Measurements from ENCODE around the gene CNIH3. TPM values are rescaled to one million over a fixed set of nuclear protein-coding genes. Genes with fewer than 3 reads are reported as not detected.

CNIH3 gene
- total RNA-seq, 2 donors from 2014 or later, result 0.36 to 7.2 TPM

DNA sequence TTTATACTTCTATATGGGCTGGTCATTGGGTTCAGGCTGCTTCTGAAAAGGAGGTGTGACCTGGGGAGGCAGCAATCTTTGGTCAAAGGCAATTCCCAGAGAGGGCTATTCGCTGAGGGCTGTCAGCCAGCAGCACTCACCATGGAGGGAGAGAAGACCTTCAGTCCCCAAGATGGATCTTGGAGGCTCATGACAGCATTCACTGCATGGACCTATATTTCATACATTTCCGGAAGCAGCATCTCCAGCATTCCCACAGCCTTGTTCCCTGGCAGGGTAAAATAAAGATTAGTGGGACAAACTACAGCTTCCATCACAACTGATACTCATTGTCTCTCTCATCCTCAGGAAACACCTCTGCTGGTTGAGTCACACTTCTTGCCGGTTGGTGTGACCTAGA is 146.6 kb downstream of the CNIH3 start:
- H3K36me3 ChIP-seq, result no peaks in the 10 kb centered on the region
- H3K4me3 ChIP-seq, result no peak overlapping the region
- no peaks in the 10 kb centered on the region for H3K27me3 ChIP-seq (replicated peaks; ENCODE audit: insufficient read depth)
- no peaks in the 10 kb centered on the region for H3K9me3 ChIP-seq
- H3K4me1 ChIP-seq (replicated peaks), result no peaks in the 10 kb centered on the region
- DNase-seq (ENCODE audit: low spot score), result no peak
- intact Hi-C loops (cut with DNase I), result no loop called here
- no peak overlapping the region for H3K27ac ChIP-seq
- TF ChIP-seq POLR2AphosphoS5 (IDR thresholded peaks at IDR 0.05) (no peak), POLR2A (IDR thresholded peaks at IDR 0.05) (no peak)
- TF ChIP-seq, protein P1, sequence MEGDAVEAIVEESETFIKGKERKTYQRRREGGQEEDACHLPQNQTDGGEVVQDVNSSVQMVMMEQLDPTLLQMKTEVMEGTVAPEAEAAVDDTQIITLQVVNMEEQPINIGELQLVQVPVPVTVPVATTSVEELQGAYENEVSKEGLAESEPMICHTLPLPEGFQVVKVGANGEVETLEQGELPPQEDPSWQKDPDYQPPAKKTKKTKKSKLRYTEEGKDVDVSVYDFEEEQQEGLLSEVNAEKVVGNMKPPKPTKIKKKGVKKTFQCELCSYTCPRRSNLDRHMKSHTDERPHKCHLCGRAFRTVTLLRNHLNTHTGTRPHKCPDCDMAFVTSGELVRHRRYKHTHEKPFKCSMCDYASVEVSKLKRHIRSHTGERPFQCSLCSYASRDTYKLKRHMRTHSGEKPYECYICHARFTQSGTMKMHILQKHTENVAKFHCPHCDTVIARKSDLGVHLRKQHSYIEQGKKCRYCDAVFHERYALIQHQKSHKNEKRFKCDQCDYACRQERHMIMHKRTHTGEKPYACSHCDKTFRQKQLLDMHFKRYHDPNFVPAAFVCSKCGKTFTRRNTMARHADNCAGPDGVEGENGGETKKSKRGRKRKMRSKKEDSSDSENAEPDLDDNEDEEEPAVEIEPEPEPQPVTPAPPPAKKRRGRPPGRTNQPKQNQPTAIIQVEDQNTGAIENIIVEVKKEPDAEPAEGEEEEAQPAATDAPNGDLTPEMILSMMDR (IDR thresholded peaks at IDR 0.05), result no peak
- WGBS, result 92% methylated on average over 3 of the region's 3 CpGs

DNA sequence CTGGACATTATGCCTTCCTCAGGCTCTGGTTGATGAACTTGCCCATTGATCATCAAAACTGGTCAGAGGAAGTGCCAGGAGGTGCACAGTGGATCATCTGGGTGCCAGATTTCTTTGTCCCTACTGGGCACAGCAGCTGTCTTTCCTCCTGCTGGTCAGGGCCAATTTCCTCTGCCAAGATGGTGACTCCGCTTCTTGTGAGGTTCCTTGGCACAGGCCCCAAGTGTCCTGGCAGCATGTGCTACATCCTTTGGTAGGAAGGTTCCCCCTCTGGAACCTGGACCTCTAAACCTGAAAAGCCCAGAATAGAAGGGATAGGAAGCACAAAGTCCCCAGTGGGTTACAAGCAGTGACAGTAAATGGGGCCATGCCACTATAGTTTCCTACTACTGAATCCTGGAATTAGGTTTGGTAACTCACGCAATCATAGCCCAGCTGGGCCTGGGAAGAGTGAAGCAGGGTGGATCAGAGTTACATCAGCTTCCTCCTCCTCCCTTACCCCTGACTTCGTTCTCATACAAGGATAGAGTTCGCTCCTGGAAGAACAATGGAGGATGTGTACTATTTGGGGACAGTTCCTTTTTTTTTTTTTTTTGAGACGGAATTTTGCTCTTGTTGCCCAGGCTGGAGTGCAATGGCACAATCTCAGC is 147.1 kb downstream of the CNIH3 start:
- intact Hi-C loops (cut with DNase I), result no loop called here
- 86% methylated on average over 5 of the region's 5 CpGs for whole genome bisulfite sequencing
- H3K27me3 ChIP-seq (replicated peaks; ENCODE audit: insufficient read depth), result no peaks in the 10 kb centered on the region
- H3K36me3 ChIP-seq, result no peaks in the 10 kb centered on the region
- no peaks in the 10 kb centered on the region for H3K4me1 ChIP-seq (replicated peaks)
- H3K27ac ChIP-seq, result no peak overlapping the region
- no peak for DNase-seq (ENCODE audit: low spot score)
- H3K9me3 ChIP-seq, result no peaks in the 10 kb centered on the region
- H3K4me3 ChIP-seq, result no peak overlapping the region
- TF ChIP-seq, protein P1 (IDR thresholded peaks at IDR 0.05), result no peak

DNA sequence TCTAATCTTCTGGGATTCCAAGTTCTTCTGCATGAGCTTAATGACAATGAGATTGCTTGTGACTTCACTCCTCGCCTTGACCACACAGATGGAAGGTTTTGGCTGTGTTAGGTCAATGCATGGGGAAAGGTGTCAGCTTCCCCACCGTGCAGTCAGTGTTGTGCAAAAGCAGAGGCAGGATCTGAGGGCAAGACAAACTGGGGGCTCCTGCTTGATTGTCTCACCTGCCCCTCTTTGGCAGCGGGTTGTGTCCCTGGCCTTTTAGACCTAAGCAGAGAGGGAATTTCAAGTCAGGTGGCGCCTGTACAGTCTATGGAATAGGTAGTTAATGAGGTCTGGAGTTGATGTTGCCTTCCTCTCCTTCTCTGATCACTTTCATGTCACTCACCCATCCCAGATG is 150.1 kb downstream of the CNIH3 start:
- Histone ChIP-seq H3K4me3 (no peak overlapping the region), H3K9me3 (no peaks in the 10 kb centered on the region), H3K27ac (no peak overlapping the region), H3K27me3 (replicated peaks; ENCODE audit: insufficient read depth) (no peaks in the 10 kb centered on the region), H3K4me1 (replicated peaks) (no peaks in the 10 kb centered on the region), H3K36me3 (no peaks in the 10 kb centered on the region)
- 76% methylated on average over 4 of the region's 4 CpGs for WGBS
- TF ChIP-seq, protein P1 (IDR thresholded peaks at IDR 0.05), result no peak
- DNase-seq (ENCODE audit: low spot score), result no peak
- intact Hi-C loops (cut with DNase I), result no loop called here

DNA sequence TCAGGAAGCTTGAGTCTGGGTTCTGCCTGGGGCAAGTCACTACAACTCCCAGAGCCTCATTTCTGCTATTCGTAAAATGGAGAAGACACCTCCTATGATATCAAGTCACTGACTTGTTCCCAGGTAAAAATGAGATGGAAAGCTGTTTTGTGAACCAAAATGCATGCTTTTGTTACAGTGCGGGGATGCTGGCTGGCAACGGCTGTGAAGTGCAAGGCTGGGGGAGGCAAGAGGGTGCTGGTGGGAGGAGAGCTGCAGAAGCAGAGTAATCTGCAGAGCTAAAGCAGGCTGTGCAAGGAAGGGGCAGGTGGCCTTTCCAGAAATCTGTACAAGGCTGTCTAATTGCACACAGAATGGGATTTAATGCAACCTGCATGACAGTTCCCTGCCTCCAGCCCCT is 150.9 kb downstream of the CNIH3 start:
- WGBS, result 62% methylated on average over 3 of the region's 3 CpGs
- TF ChIP-seq, protein P1 (IDR thresholded peaks at IDR 0.05), result no peak
- TF ChIP-seq POLR2A (IDR thresholded peaks at IDR 0.05) (no peak), POLR2AphosphoS5 (IDR thresholded peaks at IDR 0.05) (no peak)
- intact Hi-C loops (cut with DNase I), result no loop called here
- Histone ChIP-seq H3K4me3 (no peak overlapping the region), H3K9me3 (no peaks in the 10 kb centered on the region), H3K4me1 (replicated peaks) (no peaks in the 10 kb centered on the region), H3K27ac (no peak overlapping the region), H3K27me3 (replicated peaks; ENCODE audit: insufficient read depth) (no peaks in the 10 kb centered on the region), H3K36me3 (no peaks in the 10 kb centered on the region)
- no peak for DNase-seq (ENCODE audit: low spot score)

DNA sequence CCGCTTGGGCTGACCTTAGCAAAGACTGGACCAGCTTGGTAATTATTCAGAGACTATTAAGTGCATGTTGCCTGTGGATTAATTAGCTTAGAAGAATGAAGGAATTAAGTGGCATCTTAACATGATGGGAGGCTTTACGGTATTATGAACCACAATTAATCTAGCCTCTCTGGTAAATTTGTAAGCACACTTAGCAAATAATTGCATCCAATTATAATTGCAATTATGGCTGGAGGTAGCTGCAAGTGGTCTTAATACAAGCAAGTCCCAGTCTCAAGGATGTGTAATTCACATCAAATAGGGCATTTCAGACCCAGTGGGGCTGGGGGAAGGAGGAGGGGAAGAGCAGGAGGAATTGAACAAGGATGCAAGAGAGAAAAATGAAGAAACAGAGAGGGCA is 151.6 kb downstream of the CNIH3 start:
- H3K4me3 ChIP-seq, result no peak overlapping the region
- TF ChIP-seq POLR2AphosphoS5 (IDR thresholded peaks at IDR 0.05) (no peak), POLR2A (IDR thresholded peaks at IDR 0.05) (no peak)
- TF ChIP-seq, protein P1 (IDR thresholded peaks at IDR 0.05), result no peak
- H3K27ac ChIP-seq, result no peak overlapping the region
- intact Hi-C loops (cut with DNase I), result no loop called here
- H3K36me3 ChIP-seq, result no peaks in the 10 kb centered on the region
- WGBS, result 98% methylated on average over 2 of the region's 2 CpGs
- H3K9me3 ChIP-seq, result no peaks in the 10 kb centered on the region
- DNase-seq (ENCODE audit: low spot score), result no peak
- no peaks in the 10 kb centered on the region for H3K4me1 ChIP-seq (replicated peaks)
- no peaks in the 10 kb centered on the region for H3K27me3 ChIP-seq (replicated peaks; ENCODE audit: insufficient read depth)
